Measurements from ENCODE around the gene ITGB3.

ITGB3 gene

GRCh38 chr17:47297661-47298400 lies 44.2 kb downstream of the ITGB3 start:
- H3K27me3 ChIP-seq (ENCODE audit: insufficient read depth, insufficient read length): no peaks in the 10 kb centered on the region
- H3K4me3 ChIP-seq (ENCODE audit: insufficient read length, low read depth): no peak overlapping the region
- no peaks in the 10 kb centered on the region for H3K9me3 ChIP-seq (ENCODE audit: insufficient read depth, low read length)
- H3K4me1 ChIP-seq (ENCODE audit: insufficient read depth, insufficient read length): no peaks in the 10 kb centered on the region
- DNase-seq (ENCODE audit: low read depth, low spot score): no peak
- TF ChIP-seq ZNF274 (IDR thresholded peaks at IDR 0.05; ENCODE audit: low read depth, low read length) (no peak), SUZ12 (IDR thresholded peaks at IDR 0.05; ENCODE audit: extremely low read depth, insufficient read depth, insufficient read length) (no peak), YY1 (IDR thresholded peaks at IDR 0.05; ENCODE audit: insufficient read depth, insufficient read length) (no peak)
- H3K36me3 ChIP-seq (ENCODE audit: insufficient read depth, insufficient read length, low read length): peaks cover 5% of the 10 kb centered on the region
- H3K9ac ChIP-seq (ENCODE audit: insufficient read length, low read depth): no peak overlapping the region

GRCh38 chr17:47298712-47299111 lies 45.1 kb downstream of the ITGB3 start:
- H3K9ac ChIP-seq (ENCODE audit: insufficient read length, low read depth): no peak overlapping the region
- peaks cover 8% of the 10 kb centered on the region for H3K36me3 ChIP-seq (ENCODE audit: insufficient read depth, insufficient read length, low read length)
- no peaks in the 10 kb centered on the region for H3K9me3 ChIP-seq (ENCODE audit: insufficient read depth, low read length)

GRCh38 chr17:47299239-47299910 lies 45.7 kb downstream of the ITGB3 start:
- Histone ChIP-seq H3K4me3 (ENCODE audit: insufficient read length, low read depth) (no peak overlapping the region), H3K4me1 (ENCODE audit: insufficient read depth, insufficient read length) (no peaks in the 10 kb centered on the region), H3K9ac (ENCODE audit: insufficient read length, low read depth) (no peak overlapping the region), H3K27me3 (ENCODE audit: insufficient read depth, insufficient read length) (no peaks in the 10 kb centered on the region), H3K36me3 (ENCODE audit: insufficient read depth, insufficient read length, low read length) (peaks cover 9% of the 10 kb centered on the region), H3K9me3 (ENCODE audit: insufficient read depth, low read length) (no peaks in the 10 kb centered on the region)
- no peak for TF ChIP-seq SUZ12 (IDR thresholded peaks at IDR 0.05; ENCODE audit: extremely low read depth, insufficient read depth, insufficient read length)
- no peak for TF ChIP-seq YY1 (IDR thresholded peaks at IDR 0.05; ENCODE audit: insufficient read depth, insufficient read length)
- no peak for TF ChIP-seq ZNF274 (IDR thresholded peaks at IDR 0.05; ENCODE audit: low read depth, low read length)
- no peak for DNase-seq (ENCODE audit: low read depth, low spot score)

More at GRCh38 chr17:47298712-47299111, 45.1 kb downstream of the ITGB3 start:
- DNase-seq (ENCODE audit: low read depth, low spot score): no peak
- Histone ChIP-seq H3K4me1 (ENCODE audit: insufficient read depth, insufficient read length) (no peaks in the 10 kb centered on the region), H3K27me3 (ENCODE audit: insufficient read depth, insufficient read length) (no peaks in the 10 kb centered on the region), H3K4me3 (ENCODE audit: insufficient read length, low read depth) (no peak overlapping the region)
- TF ChIP-seq SUZ12 (IDR thresholded peaks at IDR 0.05; ENCODE audit: extremely low read depth, insufficient read depth, insufficient read length) (no peak), YY1 (IDR thresholded peaks at IDR 0.05; ENCODE audit: insufficient read depth, insufficient read length) (no peak), ZNF274 (IDR thresholded peaks at IDR 0.05; ENCODE audit: low read depth, low read length) (no peak)

- DNase-seq (ENCODE audit: low read depth, low spot score): no peak
- Histone ChIP-seq H3K27me3 (ENCODE audit: insufficient read depth, insufficient read length) (no peaks in the 10 kb centered on the region), H3K4me1 (ENCODE audit: insufficient read depth, insufficient read length) (no peaks in the 10 kb centered on the region)
Measured at GRCh38 chr17:47300718-47301117, 47.1 kb downstream of the ITGB3 start.

GRCh38 chr17:47301161-47301560 lies 47.5 kb downstream of the ITGB3 start:
- DNase-seq (ENCODE audit: low read depth, low spot score): no peak
- Histone ChIP-seq H3K9me3 (ENCODE audit: insufficient read depth, low read length) (no peaks in the 10 kb centered on the region), H3K27me3 (ENCODE audit: insufficient read depth, insufficient read length) (no peaks in the 10 kb centered on the region), H3K36me3 (ENCODE audit: insufficient read depth, insufficient read length, low read length) (peaks cover 9% of the 10 kb centered on the region), H3K4me1 (ENCODE audit: insufficient read depth, insufficient read length) (no peaks in the 10 kb centered on the region), H3K4me3 (ENCODE audit: insufficient read length, low read depth) (no peak overlapping the region), H3K9ac (ENCODE audit: insufficient read length, low read depth) (no peak overlapping the region)
- TF ChIP-seq SUZ12 (IDR thresholded peaks at IDR 0.05; ENCODE audit: extremely low read depth, insufficient read depth, insufficient read length) (no peak), YY1 (IDR thresholded peaks at IDR 0.05; ENCODE audit: insufficient read depth, insufficient read length) (no peak), ZNF274 (IDR thresholded peaks at IDR 0.05; ENCODE audit: low read depth, low read length) (no peak)

More at GRCh38 chr17:47300718-47301117, 47.1 kb downstream of the ITGB3 start:
- no peak for TF ChIP-seq YY1 (IDR thresholded peaks at IDR 0.05; ENCODE audit: insufficient read depth, insufficient read length)
- TF ChIP-seq SUZ12 (IDR thresholded peaks at IDR 0.05; ENCODE audit: extremely low read depth, insufficient read depth, insufficient read length): no peak
- no peak for TF ChIP-seq ZNF274 (IDR thresholded peaks at IDR 0.05; ENCODE audit: low read depth, low read length)
- Histone ChIP-seq H3K4me3 (ENCODE audit: insufficient read length, low read depth) (no peak overlapping the region), H3K9ac (ENCODE audit: insufficient read length, low read depth) (no peak overlapping the region), H3K9me3 (ENCODE audit: insufficient read depth, low read length) (no peaks in the 10 kb centered on the region), H3K36me3 (ENCODE audit: insufficient read depth, insufficient read length, low read length) (peaks cover 9% of the 10 kb centered on the region)

- Histone ChIP-seq H3K4me3 (ENCODE audit: insufficient read length, low read depth) (no peak overlapping the region), H3K9ac (ENCODE audit: insufficient read length, low read depth) (no peak overlapping the region), H3K4me1 (ENCODE audit: insufficient read depth, insufficient read length) (no peaks in the 10 kb centered on the region), H3K36me3 (ENCODE audit: insufficient read depth, insufficient read length, low read length) (peaks cover 9% of the 10 kb centered on the region), H3K9me3 (ENCODE audit: insufficient read depth, low read length) (no peaks in the 10 kb centered on the region), H3K27me3 (ENCODE audit: insufficient read depth, insufficient read length) (no peaks in the 10 kb centered on the region)
- no peak for DNase-seq (ENCODE audit: low read depth, low spot score)
- TF ChIP-seq ZNF274 (IDR thresholded peaks at IDR 0.05; ENCODE audit: low read depth, low read length) (no peak), SUZ12 (IDR thresholded peaks at IDR 0.05; ENCODE audit: extremely low read depth, insufficient read depth, insufficient read length) (no peak), YY1 (IDR thresholded peaks at IDR 0.05; ENCODE audit: insufficient read depth, insufficient read length) (no peak)
Measured at GRCh38 chr17:47301831-47302230, 48.2 kb downstream of the ITGB3 start.

GRCh38 chr17:47304186-47304585 lies 50.6 kb downstream of the ITGB3 start:
- peaks cover 9% of the 10 kb centered on the region for H3K36me3 ChIP-seq (ENCODE audit: insufficient read depth, insufficient read length, low read length)

More at GRCh38 chr17:47304186-47304585, 50.6 kb downstream of the ITGB3 start:
- H3K27me3 ChIP-seq (ENCODE audit: insufficient read depth, insufficient read length): no peaks in the 10 kb centered on the region
- H3K9ac ChIP-seq (ENCODE audit: insufficient read length, low read depth): no peak overlapping the region
- no peak for DNase-seq (ENCODE audit: low read depth, low spot score)
- H3K4me3 ChIP-seq (ENCODE audit: insufficient read length, low read depth): no peak overlapping the region
- H3K9me3 ChIP-seq (ENCODE audit: insufficient read depth, low read length): no peaks in the 10 kb centered on the region
- H3K4me1 ChIP-seq (ENCODE audit: insufficient read depth, insufficient read length): no peaks in the 10 kb centered on the region
- TF ChIP-seq ZNF274 (IDR thresholded peaks at IDR 0.05; ENCODE audit: low read depth, low read length): no peak
- no peak for TF ChIP-seq YY1 (IDR thresholded peaks at IDR 0.05; ENCODE audit: insufficient read depth, insufficient read length)
- TF ChIP-seq SUZ12 (IDR thresholded peaks at IDR 0.05; ENCODE audit: extremely low read depth, insufficient read depth, insufficient read length): no peak

Measured in NT2/D1 (cell line).